ENCODE results near the gene RETREG3.
A peak's percentile ranks its signal among the peaks of the same experiment; 100 is the strongest.
"Not testable (repeated sequence)": the region's sequence is repeated elsewhere in the genome, so short reads cannot be mapped to it uniquely, and the experiment has no call there.

The RETREG3 gene

GRCh38 chr17:42555961-42556617, 53.1 kb downstream of the RETREG3 start:
- not testable (repeated sequence) for H3K36me3 ChIP-seq (ENCODE audit: control insufficient read depth, insufficient read depth, low read length, severe bottlenecking); H3K9ac ChIP-seq (ENCODE audit: low read length); H3K4me3 ChIP-seq (ENCODE audit: low read length); H3K9me3 ChIP-seq (ENCODE audit: control insufficient read depth, low read length); DNase-seq (ENCODE audit: low read depth); H3K27me3 ChIP-seq (replicated peaks; ENCODE audit: control insufficient read depth, insufficient read depth, low read length)
- peaks cover 23% of the 10 kb centered on the region for H3K4me1 ChIP-seq (ENCODE audit: control insufficient read depth, insufficient read depth, low read length)

- Histone ChIP-seq H3K9ac (ENCODE audit: low read length) (peak overlapping the region; percentile 90), H3K36me3 (ENCODE audit: control insufficient read depth, insufficient read depth, low read length, severe bottlenecking) (no peaks in the 10 kb centered on the region), H3K4me3 (ENCODE audit: low read length) (peak overlapping the region; percentile 88), H3K4me1 (ENCODE audit: control insufficient read depth, insufficient read depth, low read length) (peaks cover 17% of the 10 kb centered on the region), H3K27me3 (replicated peaks; ENCODE audit: control insufficient read depth, insufficient read depth, low read length) (no peaks in the 10 kb centered on the region), H3K9me3 (ENCODE audit: control insufficient read depth, low read length) (no peaks in the 10 kb centered on the region)
- no peak for DNase-seq (ENCODE audit: low read depth)
Observed at GRCh38 chr17:42555122-42555622, 54.0 kb downstream of the RETREG3 start.

GRCh38 chr17:42554250-42555121, 54.7 kb downstream of the RETREG3 start:
- Histone ChIP-seq H3K9me3 (ENCODE audit: control insufficient read depth, low read length) (no peaks in the 10 kb centered on the region), H3K36me3 (ENCODE audit: control insufficient read depth, insufficient read depth, low read length, severe bottlenecking) (no peaks in the 10 kb centered on the region), H3K4me1 (ENCODE audit: control insufficient read depth, insufficient read depth, low read length) (peaks cover 16% of the 10 kb centered on the region), H3K4me3 (ENCODE audit: low read length) (peak overlapping the region; percentile 88), H3K9ac (ENCODE audit: low read length) (peak overlapping the region; percentile 90), H3K27me3 (replicated peaks; ENCODE audit: control insufficient read depth, insufficient read depth, low read length) (no peaks in the 10 kb centered on the region)
- peak; percentile 91 for DNase-seq (ENCODE audit: low read depth)

- no peaks in the 10 kb centered on the region for H3K36me3 ChIP-seq (ENCODE audit: control insufficient read depth, insufficient read depth, low read length, severe bottlenecking)
- no peaks in the 10 kb centered on the region for H3K9me3 ChIP-seq (ENCODE audit: control insufficient read depth, low read length)
- H3K4me1 ChIP-seq (ENCODE audit: control insufficient read depth, insufficient read depth, low read length): peaks cover 16% of the 10 kb centered on the region
- H3K9ac ChIP-seq (ENCODE audit: low read length): peak overlapping the region; percentile 90
- DNase-seq (ENCODE audit: low read depth): no peak
- H3K4me3 ChIP-seq (ENCODE audit: low read length): peak overlapping the region; percentile 88
- no peaks in the 10 kb centered on the region for H3K27me3 ChIP-seq (replicated peaks; ENCODE audit: control insufficient read depth, insufficient read depth, low read length)
Observed at GRCh38 chr17:42553866-42554249, 55.3 kb downstream of the RETREG3 start.

GRCh38 chr17:42553161-42553818, 55.9 kb downstream of the RETREG3 start:
- Histone ChIP-seq H3K36me3 (ENCODE audit: control insufficient read depth, insufficient read depth, low read length, severe bottlenecking) (no peaks in the 10 kb centered on the region), H3K9me3 (ENCODE audit: control insufficient read depth, low read length) (no peaks in the 10 kb centered on the region), H3K9ac (ENCODE audit: low read length) (peak overlapping the region; percentile 90), H3K27me3 (replicated peaks; ENCODE audit: control insufficient read depth, insufficient read depth, low read length) (no peaks in the 10 kb centered on the region), H3K4me3 (ENCODE audit: low read length) (peak overlapping the region; percentile 88), H3K4me1 (ENCODE audit: control insufficient read depth, insufficient read depth, low read length) (peaks cover 16% of the 10 kb centered on the region)
- DNase-seq (ENCODE audit: low read depth): no peak

GRCh38 chr17:42552736-42553135, 56.4 kb downstream of the RETREG3 start, which contains the start of gene HSD17B1:
Gene HSD17B1 (plus strand): TSS chr17:42552923. CDS start chr17:42552934, 11 bp downstream.
- peak within 1 kb of the TSS; percentile 88 for H3K4me3 ChIP-seq (ENCODE audit: low read length)
- H3K36me3 ChIP-seq (ENCODE audit: control insufficient read depth, insufficient read depth, low read length, severe bottlenecking); DNase-seq (ENCODE audit: low read depth); H3K9me3 ChIP-seq (ENCODE audit: control insufficient read depth, low read length); H3K27me3 ChIP-seq (replicated peaks; ENCODE audit: control insufficient read depth, insufficient read depth, low read length): not testable (repeated sequence)
- H3K4me1 ChIP-seq (ENCODE audit: control insufficient read depth, insufficient read depth, low read length): peaks cover 16% of the 10 kb centered on the region
- H3K9ac ChIP-seq (ENCODE audit: low read length): peak within 1 kb of the TSS; percentile 90

- Histone ChIP-seq H3K4me1 (ENCODE audit: control insufficient read depth, insufficient read depth, low read length) (peaks cover 12% of the 10 kb centered on the region), H3K4me3 (ENCODE audit: low read length) (no peak overlapping the region), H3K9ac (ENCODE audit: low read length) (no peak overlapping the region), H3K27me3 (replicated peaks; ENCODE audit: control insufficient read depth, insufficient read depth, low read length) (no peaks in the 10 kb centered on the region), H3K36me3 (ENCODE audit: control insufficient read depth, insufficient read depth, low read length, severe bottlenecking) (peaks cover 11% of the 10 kb centered on the region), H3K9me3 (ENCODE audit: control insufficient read depth, low read length) (no peaks in the 10 kb centered on the region)
- no peak for DNase-seq (ENCODE audit: low read depth)
Observed at GRCh38 chr17:42548993-42549755, 60.0 kb downstream of the RETREG3 start.

- DNase-seq (ENCODE audit: low read depth): no peak
- no peak overlapping the region for H3K4me3 ChIP-seq (ENCODE audit: low read length)
- no peak overlapping the region for H3K9ac ChIP-seq (ENCODE audit: low read length)
Observed at GRCh38 chr17:42548070-42548837, 60.9 kb downstream of the RETREG3 start.

GRCh38 chr17:42547698-42548069, 61.5 kb downstream of the RETREG3 start:
- Histone ChIP-seq H3K9ac (ENCODE audit: low read length) (no peak overlapping the region), H3K4me3 (ENCODE audit: low read length) (no peak overlapping the region), H3K36me3 (ENCODE audit: control insufficient read depth, insufficient read depth, low read length, severe bottlenecking) (peaks cover 25% of the 10 kb centered on the region), H3K9me3 (ENCODE audit: control insufficient read depth, low read length) (no peaks in the 10 kb centered on the region), H3K4me1 (ENCODE audit: control insufficient read depth, insufficient read depth, low read length) (peaks cover 3% of the 10 kb centered on the region), H3K27me3 (replicated peaks; ENCODE audit: control insufficient read depth, insufficient read depth, low read length) (no peaks in the 10 kb centered on the region)
- no peak for DNase-seq (ENCODE audit: low read depth)

More at GRCh38 chr17:42548070-42548837, 60.9 kb downstream of the RETREG3 start:
- Histone ChIP-seq H3K4me1 (ENCODE audit: control insufficient read depth, insufficient read depth, low read length) (peaks cover 4% of the 10 kb centered on the region), H3K9me3 (ENCODE audit: control insufficient read depth, low read length) (no peaks in the 10 kb centered on the region), H3K27me3 (replicated peaks; ENCODE audit: control insufficient read depth, insufficient read depth, low read length) (no peaks in the 10 kb centered on the region), H3K36me3 (ENCODE audit: control insufficient read depth, insufficient read depth, low read length, severe bottlenecking) (peaks cover 20% of the 10 kb centered on the region)

- Histone ChIP-seq H3K27me3 (replicated peaks; ENCODE audit: control insufficient read depth, insufficient read depth, low read length) (no peaks in the 10 kb centered on the region), H3K4me1 (ENCODE audit: control insufficient read depth, insufficient read depth, low read length) (no peaks in the 10 kb centered on the region), H3K9me3 (ENCODE audit: control insufficient read depth, low read length) (no peaks in the 10 kb centered on the region), H3K9ac (ENCODE audit: low read length) (no peak overlapping the region), H3K4me3 (ENCODE audit: low read length) (no peak overlapping the region), H3K36me3 (ENCODE audit: control insufficient read depth, insufficient read depth, low read length, severe bottlenecking) (peaks cover 32% of the 10 kb centered on the region)
- no peak for DNase-seq (ENCODE audit: low read depth)
Observed at GRCh38 chr17:42547001-42547461, 62.1 kb downstream of the RETREG3 start.
